Dermis microvascular lymphatic vessel endothelial cell (primary cell): ENCODE measurements around the gene SNX12. TPM values are rescaled to one million over a fixed set of nuclear protein-coding genes. Genes with fewer than 3 reads are reported as not detected.
A peak's percentile ranks its signal among the peaks of the same experiment; 100 is the strongest.
"Not testable (repeated sequence)": the region's sequence is repeated elsewhere in the genome, so short reads cannot be mapped to it uniquely, and the experiment has no call there.

ENCODE experiments used
- DNase-seq, 2 donors: peaks; one replicate each; pipeline versions ENCODE4 v3.0.0 to v3.0.0-alpha.2; 2010; ENCODE audit warnings: low read depth in 2 of 2
- total RNA-seq: library from RNA; depleted of rRNA; stranded (reverse); fragments of >200 nt; gene quantifications from 2 replicates; pipeline ENCODE4 v1.2.1, GENCODE V29; 2014

The SNX12 gene
- total RNA-seq, 1 donor from 2014 or later, result 76.3 TPM

GRCh38 chrX:71091263-71091662 lies 23.1 kb upstream of the SNX12 start:
- no peak for DNase-seq

GRCh38 chrX:71085900-71086299 lies 17.8 kb upstream of the SNX12 start:
- no peak for DNase-seq

GRCh38 chrX:71082822-71083221 lies 14.7 kb upstream of the SNX12 start:
- DNase-seq, result no peak

GRCh38 chrX:71082124-71082647 lies 14.1 kb upstream of the SNX12 start:
- DNase-seq, result no peak

GRCh38 chrX:71081330-71082123 lies 13.4 kb upstream of the SNX12 start:
- peak in 1 of 2 donors; percentile 56 for DNase-seq

- DNase-seq, result no peak
Observed at GRCh38 chrX:71070531-71070930, 2.4 kb upstream of the SNX12 start.

- no peak for DNase-seq
Observed at GRCh38 chrX:71067712-71068043, 456 bp downstream of the SNX12 start.

GRCh38 chrX:71067089-71067488 lies 1.0 kb downstream of the SNX12 start:
- DNase-seq, result no peak

- DNase-seq, result no peak
Observed at GRCh38 chrX:71060127-71060526, 8.0 kb downstream of the SNX12 start.

GRCh38 chrX:71057848-71058530 lies 10.1 kb downstream of the SNX12 start:
- DNase-seq, result no peak

GRCh38 chrX:71056867-71057266 lies 11.3 kb downstream of the SNX12 start:
- no peak for DNase-seq

GRCh38 chrX:71053217-71053621 lies 14.9 kb downstream of the SNX12 start:
- DNase-seq, result peak; percentile 58 to 78

GRCh38 chrX:71052721-71053120 lies 15.4 kb downstream of the SNX12 start:
- DNase-seq, result no peak

GRCh38 chrX:71047891-71048290 lies 20.2 kb downstream of the SNX12 start:
- not testable (repeated sequence) for DNase-seq

- peak in 1 of 2 donors; percentile 27 for DNase-seq
Observed at GRCh38 chrX:71017396-71017939, 50.7 kb downstream of the SNX12 start.

Other genes with a start within 250 kb of the SNX12 start
- gene TEX11, start 159.6 kb downstream of the SNX12 start, total RNA-seq, result not detected in 2 replicates
- gene SLC7A3, start 137.2 kb downstream of the SNX12 start, total RNA-seq, result not detected in 2 replicates
- gene FOXO4, start 27.5 kb upstream of the SNX12 start, total RNA-seq, result 5.9 and 9.7 TPM in 2 replicates
- not detected in 2 replicates for gene CXorf65, start 38.4 kb upstream of the SNX12 start, total RNA-seq
- 0.13 and 0.25 TPM in 2 replicates for gene IL2RG, start 43.2 kb upstream of the SNX12 start, total RNA-seq
- gene MED12, start 50.3 kb upstream of the SNX12 start, total RNA-seq, result 29.0 and 36.4 TPM in 2 replicates
- gene NLGN3, start 76.5 kb upstream of the SNX12 start, total RNA-seq, result under 0.01 and 0.13 TPM in 2 replicates
- not detected in 2 replicates for gene GJB1, start 154.9 kb upstream of the SNX12 start, total RNA-seq
- gene ZMYM3, start 185.8 kb upstream of the SNX12 start, total RNA-seq, result 8.5 and 12.1 TPM in 2 replicates
- gene NONO, start 215.3 kb upstream of the SNX12 start, total RNA-seq, result 353 and 381 TPM in 2 replicates
- gene ITGB1BP2, start 233.4 kb upstream of the SNX12 start, total RNA-seq, result 0.38 and 0.64 TPM in 2 replicates